Effector CD8-positive, alpha-beta T cell (primary cell): ENCODE results near the gene SHMT2.

ENCODE experiments used
- DNase-seq: peaks from one replicate; lab custom pipeline; 2025; lab: John Stamatoyannopoulos, UW

Gene SHMT2

DNA sequence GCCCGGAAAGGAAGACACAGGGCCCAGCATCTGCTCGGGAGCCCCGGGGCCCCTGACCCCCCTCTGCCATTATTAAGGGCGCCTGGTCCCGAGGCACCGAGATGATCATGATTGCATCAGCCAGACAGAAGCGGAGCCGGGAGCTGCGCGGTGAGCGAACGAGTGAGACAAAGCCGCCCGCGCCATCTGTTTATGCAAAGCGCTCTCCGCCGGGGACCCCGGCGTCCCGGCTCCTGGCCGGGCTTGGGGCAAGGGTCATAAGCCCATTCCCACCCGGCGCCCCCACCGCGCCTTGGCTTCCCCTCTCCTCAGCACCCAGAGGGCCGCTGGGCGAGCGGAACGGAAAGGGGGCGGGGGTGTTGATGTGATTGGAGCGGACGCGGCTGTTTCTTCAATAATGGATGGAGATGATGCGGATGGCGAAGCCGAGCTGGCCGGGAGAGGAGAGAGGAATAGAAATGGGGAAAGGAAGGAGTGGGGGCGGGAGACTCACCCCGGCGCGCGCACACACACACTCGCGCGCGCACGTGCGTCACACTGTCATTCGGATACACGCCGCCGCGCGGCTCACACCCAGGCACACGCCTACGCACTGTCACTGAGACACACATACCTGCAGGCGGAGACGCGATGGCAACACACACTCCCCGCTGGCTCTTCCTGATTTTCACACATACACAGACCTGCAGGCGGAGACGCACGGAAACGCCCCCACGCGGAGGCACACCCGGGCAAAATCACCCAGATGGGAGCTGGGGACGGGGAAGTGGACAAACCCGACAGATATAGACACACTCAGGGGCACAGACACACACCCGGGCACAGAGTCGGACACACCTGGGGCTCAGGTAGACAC lies 10.8 kb downstream of the SHMT2 start:
- DNase-seq, result peak; percentile 43

DNA sequence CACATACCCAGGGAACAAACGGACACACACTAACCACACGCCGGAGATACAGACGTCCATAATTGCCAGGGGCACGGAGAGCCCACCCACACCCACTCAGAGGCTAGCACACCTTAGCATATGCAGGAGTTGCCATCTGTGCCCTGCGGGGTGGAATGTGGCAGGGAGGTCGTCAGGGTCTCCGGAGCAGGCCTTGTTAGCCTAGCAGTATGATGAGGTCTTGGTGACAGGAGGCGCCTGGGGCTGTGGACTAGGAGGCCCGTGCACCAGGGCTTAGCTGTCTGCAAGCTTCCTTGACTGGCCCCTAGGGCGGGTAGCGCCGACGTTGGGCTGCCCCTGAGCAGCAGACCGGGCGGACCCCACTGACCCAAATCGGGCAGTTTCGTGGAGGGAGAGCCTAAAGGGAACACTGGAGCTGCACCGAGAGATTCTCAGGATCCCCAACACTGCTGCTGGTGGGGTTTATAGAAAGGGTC lies 11.5 kb downstream of the SHMT2 start:
- DNase-seq, result no peak

DNA sequence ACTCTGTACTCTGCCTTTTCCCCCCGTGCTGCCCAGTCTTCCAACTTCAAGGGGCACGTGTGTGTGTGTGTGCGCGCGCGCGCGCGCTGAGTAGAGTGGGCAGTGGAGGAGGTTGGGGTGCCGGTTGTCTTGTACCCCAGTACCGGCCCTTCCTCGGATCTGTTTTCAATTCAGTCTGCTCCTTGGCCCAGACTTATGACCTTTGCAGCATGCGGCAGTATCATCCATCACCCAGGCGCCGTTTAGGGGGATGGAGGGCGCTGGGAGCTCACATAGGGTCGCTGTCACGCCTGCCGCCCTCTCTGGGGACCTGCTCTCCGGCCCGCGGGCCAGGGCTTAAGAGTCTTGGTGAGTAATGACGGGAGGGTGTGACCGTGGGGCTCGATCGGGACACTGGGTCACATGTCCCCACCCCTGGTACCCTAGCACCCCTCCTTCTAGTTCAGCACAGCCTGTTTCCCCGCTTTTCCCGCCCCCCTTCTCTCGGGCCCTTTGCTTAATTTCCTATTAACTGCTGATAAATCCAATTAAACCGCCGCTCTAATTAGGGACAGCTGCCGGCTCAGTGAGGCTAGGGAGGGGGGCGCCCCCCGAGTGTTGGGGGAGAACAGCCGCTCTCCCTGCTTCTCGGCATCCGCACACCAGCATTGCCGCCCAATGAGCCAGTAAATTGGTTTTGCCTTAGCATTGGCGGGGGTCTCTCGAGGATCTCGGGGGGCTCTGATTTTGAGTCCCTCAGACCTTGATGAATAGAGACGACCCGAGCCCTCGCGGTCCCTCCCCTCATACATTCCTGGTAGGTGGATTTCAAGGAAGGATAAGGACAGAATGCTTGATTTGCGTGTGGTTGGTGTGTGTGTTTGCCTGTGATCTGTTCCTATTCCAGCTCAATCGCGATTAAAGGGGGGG lies 12.1 kb downstream of the SHMT2 start:
- DNase-seq, result no peak

DNA sequence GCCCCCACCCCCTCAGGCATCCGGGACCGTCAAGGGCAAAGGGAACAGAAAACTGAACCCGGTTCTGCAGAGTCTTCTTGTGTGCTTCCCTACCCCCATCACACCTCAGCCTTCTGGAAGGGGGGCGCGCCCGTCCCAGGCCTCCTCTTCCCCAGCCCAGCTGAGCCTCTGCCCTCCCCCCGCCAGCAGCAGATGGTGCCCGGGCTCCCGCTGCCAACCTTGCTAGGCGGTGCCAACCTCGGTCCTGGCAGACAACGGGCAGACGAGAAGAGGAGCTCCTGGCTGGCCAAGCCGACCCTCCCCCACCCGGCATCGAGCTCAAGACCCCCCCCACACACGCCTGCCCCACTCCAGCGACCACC lies 12.8 kb downstream of the SHMT2 start:
- DNase-seq, result no peak

DNA sequence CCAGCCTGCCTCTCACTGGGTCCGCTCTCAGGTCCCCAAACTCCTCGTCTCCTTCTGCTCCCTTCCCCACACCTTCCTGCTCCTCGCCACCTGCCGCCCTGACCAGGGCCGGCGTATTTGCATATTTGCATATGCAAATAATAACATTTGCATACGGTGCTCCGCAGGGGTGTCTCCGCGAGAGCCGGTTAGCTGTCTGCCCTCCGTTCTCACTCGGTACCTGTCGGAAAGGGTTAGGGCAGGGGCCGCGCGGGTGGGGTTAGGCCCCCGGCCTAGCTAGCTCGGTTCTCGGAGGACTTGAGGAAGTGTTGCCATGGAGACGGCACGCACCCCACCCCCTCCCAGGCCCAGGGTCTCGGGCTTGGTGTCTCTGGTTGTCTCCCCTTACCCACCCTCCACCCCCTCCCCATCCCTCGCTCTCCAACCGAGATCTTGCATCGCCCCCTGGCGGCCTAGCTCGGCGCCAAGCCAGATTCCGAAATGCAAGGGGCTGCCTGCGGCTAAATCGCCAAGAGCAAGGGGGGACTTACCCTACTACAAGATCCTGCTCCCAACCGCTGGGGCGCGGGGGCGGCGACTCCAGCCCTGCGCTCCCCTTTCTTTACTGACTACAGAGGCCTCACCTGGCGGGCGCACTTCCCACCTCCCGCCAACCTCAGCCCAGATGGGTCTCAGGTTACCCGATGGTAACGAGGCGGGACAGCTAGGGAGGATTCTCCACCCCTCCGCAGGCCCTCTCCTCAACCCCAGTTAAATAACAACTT lies 13.4 kb downstream of the SHMT2 start:
- DNase-seq, result peak; percentile 43

DNA sequence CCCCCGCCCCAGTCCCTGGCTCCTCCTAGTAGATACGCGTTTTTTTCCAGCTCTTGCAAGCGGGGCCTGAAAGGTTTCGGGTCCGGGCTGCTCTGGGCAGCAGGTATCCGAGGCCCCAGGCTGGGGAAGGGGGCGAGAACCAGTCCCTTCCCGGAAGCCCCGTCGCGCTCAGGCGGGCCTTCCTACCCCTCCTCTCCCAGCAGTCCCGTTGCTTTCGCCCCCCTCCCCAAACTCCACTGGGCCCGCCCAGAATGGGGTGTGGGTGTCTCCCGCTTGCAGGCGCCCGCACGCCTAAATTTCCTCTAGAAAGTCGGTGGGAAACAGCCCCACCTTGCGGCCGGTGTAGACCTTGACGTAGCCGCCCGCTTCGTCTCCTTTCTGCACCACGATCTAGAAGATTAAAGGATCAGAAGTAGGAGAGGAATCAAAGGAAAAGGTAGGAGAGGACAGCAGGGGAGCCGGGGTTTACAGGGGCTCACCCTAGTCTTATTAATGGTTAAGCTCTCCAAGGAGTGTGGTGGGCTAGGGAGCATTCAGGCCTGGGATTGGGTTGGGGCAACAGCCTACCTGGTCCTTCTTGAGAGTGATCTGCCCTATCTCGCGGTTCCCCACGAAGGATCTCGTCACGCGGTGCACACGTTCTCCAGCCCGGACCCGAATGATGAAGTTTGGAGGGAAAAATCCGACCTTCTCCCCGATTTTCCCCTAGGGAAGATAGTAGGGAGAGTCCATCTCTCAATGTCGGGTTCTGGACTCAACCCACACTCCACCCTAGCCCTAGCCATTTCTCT lies 14.2 kb downstream of the SHMT2 start:
- DNase-seq, result peak; percentile 71

DNA sequence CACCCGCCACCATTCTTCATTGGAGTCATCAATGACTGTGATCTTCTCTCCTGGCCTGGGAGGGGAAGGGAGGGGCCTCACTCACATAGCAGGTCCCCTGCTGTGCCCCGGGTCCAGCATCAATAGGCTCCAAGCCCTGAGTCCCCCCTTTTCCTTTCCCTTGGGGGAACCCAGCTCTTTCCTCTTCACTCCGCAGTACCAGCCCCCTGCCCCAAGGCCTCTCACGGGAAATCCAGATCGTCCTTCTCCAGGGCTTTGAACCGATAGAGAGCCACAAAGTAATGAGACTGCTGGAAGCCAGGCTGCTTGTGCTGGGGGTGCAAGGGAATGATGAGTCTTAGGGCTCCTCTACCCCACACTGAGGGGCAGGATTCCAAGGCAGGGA lies 14.8 kb downstream of the SHMT2 start:
- DNase-seq, result no peak

DNA sequence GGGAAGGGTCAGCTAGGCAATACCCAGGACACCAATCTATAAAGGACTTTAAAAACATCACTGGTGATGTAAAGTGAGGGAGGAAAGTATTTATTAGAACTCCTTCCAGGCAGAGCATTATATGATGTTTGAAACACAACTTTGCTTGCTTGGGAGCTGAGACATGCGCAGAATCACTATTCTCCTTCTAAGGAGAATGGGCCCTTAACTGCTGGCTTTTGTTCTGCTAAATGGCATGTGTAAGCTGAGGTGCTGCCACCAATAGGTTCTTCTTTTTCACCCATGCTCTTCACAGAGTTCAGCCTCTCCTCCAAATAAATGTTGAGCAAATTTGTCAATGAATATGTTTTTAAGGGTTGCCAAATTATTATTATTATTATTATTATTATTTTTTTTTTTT lies 17.5 kb downstream of the SHMT2 start:
- no peak for DNase-seq

DNA sequence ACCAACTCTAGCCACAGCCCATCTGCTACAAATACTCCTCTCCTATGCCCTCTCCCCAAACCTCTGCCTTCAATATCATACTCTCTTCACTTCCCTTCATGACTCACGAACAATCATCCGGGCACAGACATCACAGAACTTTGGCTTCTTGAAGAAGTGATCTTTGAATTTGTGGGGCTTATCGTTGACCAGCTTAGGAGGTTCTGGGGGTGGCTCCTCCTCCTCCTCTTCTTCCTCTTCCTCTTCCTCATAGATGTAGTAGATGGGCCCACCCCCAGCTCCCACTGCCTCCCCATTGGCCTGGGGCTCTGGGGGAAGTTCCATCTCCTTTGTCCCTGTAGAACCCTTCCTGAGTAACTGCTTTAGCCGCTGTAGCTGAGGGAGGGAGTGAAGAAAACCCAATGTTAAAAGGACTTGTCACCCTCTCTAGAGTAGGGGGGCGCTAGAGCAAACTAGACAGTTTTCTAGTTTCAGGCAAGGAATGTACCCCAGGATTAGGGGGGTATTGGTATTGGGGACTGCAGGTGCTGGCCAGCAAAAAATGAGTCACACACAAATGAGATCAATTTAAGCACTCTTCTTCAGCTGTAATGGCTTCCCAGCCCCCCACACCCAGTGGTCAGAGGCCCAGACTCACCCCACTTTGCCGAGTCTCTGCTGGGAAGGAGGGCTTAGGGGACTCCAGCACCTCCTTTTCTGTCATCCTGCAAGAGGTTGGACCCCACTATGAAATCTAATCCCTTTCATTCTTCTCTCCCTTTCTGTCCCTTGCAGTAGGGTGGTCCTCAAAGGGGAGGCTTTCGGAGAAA lies 19.6 kb downstream of the SHMT2 start:
- no peak for DNase-seq

DNA sequence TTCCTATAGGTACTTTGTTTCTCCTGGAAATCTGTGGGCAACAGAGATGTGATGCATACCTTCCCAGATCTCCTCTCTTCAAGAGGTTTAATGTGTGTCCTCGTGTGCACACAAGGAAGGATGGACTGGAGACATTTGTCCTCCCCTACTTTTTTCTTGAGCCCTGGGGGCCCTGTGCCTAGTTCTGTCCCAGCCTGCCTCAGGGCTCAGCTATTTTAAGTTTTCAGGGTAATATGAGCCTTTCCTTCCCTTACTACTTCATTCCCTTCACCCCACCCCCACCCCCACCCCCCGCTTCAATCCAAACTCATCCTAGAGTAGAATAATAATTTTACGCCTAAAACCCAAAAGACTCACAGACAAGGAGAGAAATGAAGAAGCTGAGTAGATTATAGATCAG lies 21.0 kb downstream of the SHMT2 start:
- DNase-seq, result no peak

DNA sequence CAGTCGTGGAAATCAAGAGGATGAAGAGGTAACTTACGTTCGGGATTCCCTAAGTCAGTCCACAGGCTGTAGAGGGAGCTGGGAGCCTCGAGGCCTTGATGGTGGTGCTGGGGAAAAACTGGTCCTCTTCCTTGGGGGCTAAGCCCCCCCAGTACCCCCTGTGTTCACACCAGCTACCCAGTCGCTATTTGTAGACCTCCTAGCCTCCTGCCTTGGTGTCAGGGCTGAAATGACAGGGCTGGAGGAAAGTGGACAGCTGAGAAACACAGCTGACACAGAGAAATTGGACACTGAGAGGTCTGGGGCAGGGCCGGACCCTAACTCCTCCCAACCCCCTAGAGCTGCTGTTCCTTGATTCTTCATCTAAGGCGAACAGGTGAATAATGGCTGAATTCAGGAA lies 21.4 kb downstream of the SHMT2 start, which contains the start of gene STAC3:
Gene STAC3, minus strand, starts transcription at position 232 of the 400 bp plus-strand sequence. CDS start 1,551 bp downstream, outside the sequence.
- no peak for DNase-seq

DNA sequence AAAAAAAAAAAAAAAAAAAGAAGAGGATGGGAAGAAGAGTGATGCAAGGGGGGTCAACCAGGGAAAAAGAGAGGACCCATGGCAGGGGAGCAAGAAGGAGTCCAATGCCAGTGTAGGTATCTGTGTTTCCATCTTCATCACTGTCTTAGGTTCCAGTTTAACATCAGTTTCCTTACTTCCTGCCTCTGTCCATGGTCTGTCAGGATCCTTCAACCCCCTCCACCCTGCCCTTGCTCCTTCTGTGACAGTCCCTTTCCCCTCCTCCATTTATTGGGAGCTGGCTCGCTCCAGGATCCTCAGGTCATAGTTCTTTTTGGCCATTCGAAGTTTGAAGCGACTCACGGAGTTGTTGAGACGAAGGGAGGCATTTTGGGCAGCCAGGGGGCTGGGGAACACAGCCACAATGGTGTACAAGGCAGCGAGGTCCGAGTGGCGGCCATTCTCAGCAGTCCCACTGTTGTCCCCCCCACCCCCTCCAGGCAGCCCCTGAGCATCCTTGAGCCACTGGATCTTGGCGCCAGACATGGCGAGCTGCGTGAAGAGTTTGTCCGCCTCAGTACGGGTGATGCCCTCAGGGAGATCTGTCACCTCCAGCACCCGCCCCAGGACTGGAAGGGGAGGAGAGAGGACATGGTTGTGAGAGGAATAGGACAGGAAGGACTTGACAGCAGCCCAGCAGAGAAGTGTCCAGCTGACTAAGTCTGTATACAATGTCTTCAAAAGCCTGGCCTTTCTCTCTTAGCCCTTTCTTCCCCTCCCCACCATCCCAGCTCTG lies 25.2 kb downstream of the SHMT2 start:
- no peak for DNase-seq

DNA sequence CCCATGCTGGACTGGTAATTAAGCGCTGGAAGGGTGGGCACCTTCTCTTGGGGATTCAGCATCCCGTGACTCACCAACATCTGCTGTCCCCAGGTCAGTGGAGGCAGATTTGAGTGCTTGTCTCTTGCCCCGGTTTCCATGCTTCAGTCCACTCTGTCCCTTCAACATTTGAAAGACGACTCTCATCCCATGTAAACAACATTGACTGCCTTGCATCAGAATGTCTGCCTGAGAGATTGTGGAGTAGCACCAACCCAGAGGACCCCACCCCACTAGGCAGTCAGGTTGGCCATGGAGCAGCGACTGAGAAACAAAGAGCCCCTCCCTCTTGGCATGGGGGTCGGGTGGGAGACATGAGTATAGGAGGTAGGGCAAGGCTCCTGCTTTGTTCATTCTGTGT lies 26.4 kb downstream of the SHMT2 start:
- DNase-seq, result no peak

DNA sequence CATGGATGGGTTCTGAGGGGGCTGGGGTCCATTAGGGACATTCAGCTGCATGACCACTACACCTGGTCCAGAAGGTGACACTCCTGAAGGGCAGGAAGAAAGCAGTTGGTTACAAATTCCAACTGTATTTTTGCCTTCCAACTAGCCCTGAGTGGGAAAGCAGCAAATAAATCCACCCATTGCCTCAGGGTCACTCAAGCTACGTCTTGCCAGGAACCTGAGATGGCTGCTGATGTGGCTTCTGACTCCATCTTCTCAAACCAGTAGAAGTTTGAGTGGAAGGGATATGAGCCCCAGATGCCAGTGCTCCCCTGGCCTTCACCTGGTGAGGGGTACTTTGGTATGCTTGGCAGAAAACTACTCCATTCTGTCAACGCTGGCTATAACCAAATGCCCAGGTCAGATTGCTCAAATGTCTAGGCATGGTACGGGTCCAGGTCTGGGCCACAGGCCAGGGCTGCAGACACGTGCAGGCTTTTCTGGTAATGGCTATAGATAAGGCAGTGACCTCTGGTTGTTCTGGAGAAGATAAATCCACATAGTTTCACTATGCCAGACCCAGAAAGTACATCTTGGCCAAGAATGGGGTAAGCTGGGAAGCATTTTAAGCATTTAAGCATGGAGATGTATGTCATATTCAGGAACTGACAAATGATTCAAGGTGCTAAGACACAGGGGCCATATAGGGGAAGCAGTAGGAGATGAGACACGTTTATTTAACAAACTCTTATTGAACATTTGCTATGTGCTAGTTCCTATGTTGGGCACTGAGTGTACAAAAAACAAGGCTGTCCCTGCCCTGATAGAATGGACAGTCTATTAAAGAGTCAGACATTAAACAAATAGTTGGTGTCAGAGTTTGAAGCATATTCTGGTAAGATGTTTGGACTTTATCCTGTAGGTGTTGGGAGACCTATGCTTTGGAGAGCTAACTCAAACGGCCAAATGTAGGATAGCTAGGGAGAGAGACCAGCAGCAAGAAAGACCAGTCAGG lies 29.8 kb downstream of the SHMT2 start:
- no peak for DNase-seq

DNA sequence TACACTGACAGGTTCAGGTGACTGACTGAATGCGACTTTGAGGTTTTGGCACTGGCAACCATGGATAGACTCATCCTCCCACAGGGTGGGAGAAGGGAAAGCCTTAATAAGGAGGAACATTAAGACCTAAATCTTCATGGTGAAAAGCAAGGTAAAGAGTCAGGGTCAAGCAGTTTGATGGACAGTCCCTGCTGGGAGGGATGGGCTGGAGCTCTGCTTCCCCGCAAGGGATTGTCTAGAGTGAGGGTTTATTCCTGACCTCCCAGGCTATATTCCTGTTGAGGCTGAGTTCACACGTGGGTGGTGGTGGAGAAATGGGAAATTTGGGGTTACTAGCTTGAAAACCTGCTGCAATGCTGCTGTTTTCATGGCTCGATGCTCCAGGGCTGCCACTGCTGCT lies 30.9 kb downstream of the SHMT2 start:
- DNase-seq, result no peak

DNA sequence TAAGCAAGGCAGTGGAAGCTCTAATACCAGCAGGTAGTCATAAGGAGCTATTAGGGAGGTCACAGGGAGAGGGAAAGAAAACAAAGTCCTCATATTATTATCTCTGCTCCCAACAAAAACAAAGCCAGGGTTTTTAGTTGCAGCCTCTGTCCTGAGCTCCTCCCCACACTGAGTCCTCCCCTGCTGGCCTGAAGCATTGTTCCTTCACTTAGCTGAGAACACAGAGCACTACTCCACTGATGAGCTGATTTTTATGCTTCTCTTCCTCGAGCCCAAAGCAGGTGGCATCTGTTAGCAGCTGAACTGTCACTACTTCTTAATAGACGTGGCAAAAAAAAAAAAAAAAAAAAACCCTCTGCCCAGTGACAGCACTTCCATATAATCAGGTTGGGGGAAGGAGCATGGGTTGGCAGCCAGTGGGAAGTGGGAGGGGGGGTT lies 31.9 kb downstream of the SHMT2 start:
- no peak for DNase-seq

DNA sequence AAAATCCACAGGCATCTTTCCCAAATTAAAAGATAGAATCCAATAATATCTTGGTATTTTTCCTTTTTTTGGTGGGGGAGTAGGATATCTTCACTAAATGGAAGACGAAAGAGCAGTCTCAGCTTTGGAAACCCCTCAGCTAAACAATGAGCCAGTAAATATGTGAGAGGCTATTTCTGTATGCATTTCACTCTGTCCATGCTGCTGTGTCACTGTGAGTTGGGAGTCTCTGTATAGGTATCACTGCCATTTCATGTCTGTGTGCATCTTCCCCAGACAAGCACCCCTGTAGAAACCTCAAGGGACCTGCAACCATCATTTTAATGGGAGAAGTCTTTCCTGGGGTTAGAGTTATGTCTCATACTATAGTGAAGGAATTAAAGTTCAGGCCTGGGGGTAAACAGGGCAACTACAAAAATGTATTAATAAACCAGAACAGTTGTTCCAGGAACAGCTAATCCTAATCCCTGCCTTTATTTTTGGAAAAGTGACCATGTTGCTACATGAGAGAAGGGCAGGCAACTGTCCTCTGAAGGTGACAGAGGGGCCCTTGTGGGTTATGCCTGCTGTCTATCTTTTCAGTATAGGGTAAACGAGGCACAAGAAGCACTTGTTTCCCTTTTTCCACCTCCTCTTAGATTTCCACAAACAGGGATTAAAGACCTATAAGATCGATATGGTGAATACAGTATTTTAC lies 32.8 kb downstream of the SHMT2 start:
- no peak for DNase-seq

DNA sequence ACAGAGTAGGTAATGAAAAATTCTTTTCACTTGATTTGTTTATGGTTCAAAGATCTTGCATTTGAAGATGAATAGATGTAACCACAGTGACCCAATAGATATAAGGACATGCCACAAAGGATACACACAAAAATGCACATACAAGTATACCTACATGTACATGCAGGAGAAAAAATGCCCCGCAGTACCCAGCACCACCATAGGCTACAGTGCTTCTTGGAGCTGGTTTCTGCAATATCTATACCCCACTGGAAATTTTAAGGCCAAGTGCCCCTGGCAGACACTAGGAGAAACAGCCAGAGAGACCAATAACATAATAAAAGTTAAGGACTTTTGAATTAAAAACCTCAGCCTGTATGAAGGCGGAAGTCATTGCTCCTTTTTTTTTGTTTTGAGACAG lies 33.6 kb downstream of the SHMT2 start:
- DNase-seq, result no peak
